PC-3 (cell line): ENCODE measurements around the gene TANK. TPM values are rescaled to one million over a fixed set of nuclear protein-coding genes. Genes with fewer than 3 reads are reported as not detected.

Experiments
- ATAC-seq: fragments of 200-7000 bp; cut with Tn5 transposase; 2 replicates; pipeline ENCODE4 v1.9.1; 2020; ENCODE audit warnings: mild to moderate bottlenecking, moderate library complexity
- BruUV-seq: library from RNA; stranded (reverse); fragments of 400-500 nt; replicated peaks from 2 replicates; lab custom pipeline; 2021; lab: Mats Ljungman, UMichigan
- CTCF ChIA-PET: fragments of 300-600 bp; sonication (Branson Sonifier 250); formaldehyde crosslinking; loops from one replicate; lab custom pipeline; 2022; ENCODE audit warnings: antibody characterized with exemption; lab: Charles Lee
- POLR2A ChIA-PET: fragments of 300-600 bp; sonication (Branson Sonifier 250); formaldehyde crosslinking; loops from one replicate; lab custom pipeline; 2022; ENCODE audit warnings: antibody characterized with exemption; ENCODE audit not compliant: unreplicated experiment; lab: Charles Lee
- DNase-seq: peaks from one replicate; pipeline ENCODE4 v3.0.0-alpha.2; 2015
- H2AFZ ChIP-seq: fragments of 300-600 bp; sonication (generic); 2 replicates; pipeline ENCODE4 v1.6.0; 2016; ENCODE audit warnings: antibody characterized with exemption, low read length
- H3F3A ChIP-seq: fragments of 300-600 bp; sonication (generic); one replicate; pipeline ENCODE4 v1.6.0; 2017; ENCODE audit warnings: antibody characterized with exemption, low read length, control low read depth, mild to moderate bottlenecking; ENCODE audit not compliant: unreplicated experiment
- H3K27ac ChIP-seq: fragments of 300-600 bp; sonication (generic); 2 replicates; pipeline ENCODE4 v1.5.1; 2016; ENCODE audit warnings: mild to moderate bottlenecking, low read length
- H3K27me3 ChIP-seq: fragments of 300-600 bp; sonication (generic); 2 replicates; pipeline ENCODE4 v1.6.1; 2016; ENCODE audit warnings: low read length, mixed read lengths
- H3K36me3 ChIP-seq: fragments of 300-600 bp; sonication (generic); 2 replicates; pipeline ENCODE4 v1.6.1; 2016; ENCODE audit warnings: low read depth, mixed run types, low read length, mixed read lengths
- H3K4me1 ChIP-seq: fragments of 300-600 bp; sonication (generic); 2 replicates; pipeline ENCODE4 v1.5.1; 2016; ENCODE audit warnings: low read length; ENCODE audit not compliant: insufficient read depth
- H3K4me2 ChIP-seq: fragments of 300-600 bp; sonication (generic); 2 replicates; pipeline ENCODE4 v1.6.0; 2016; ENCODE audit warnings: low read length
- H3K4me3 ChIP-seq: fragments of 300-600 bp; sonication (generic); 2 replicates; pipeline ENCODE4 v1.5.1; 2016; ENCODE audit warnings: mild to moderate bottlenecking, low read length, mixed read lengths
- H3K79me2 ChIP-seq: fragments of 300-600 bp; sonication (generic); 2 replicates; pipeline ENCODE4 v1.6.1; 2017; ENCODE audit warnings: low read length, mixed read lengths
- H3K9ac ChIP-seq: fragments of 300-600 bp; sonication (generic); 2 replicates; pipeline ENCODE4 v1.6.0; 2016; ENCODE audit warnings: mild to moderate bottlenecking, low read length
- H3K9me2 ChIP-seq: fragments of 300-600 bp; sonication (generic); replicated peaks from 2 replicates; pipeline ENCODE4 v1.6.1; 2016; ENCODE audit warnings: mixed run types, low read length, mixed read lengths
- H3K9me3 ChIP-seq: fragments of 300-600 bp; sonication (generic); 2 replicates; pipeline ENCODE4 v1.6.1; 2016; ENCODE audit warnings: low read length, mixed read lengths
- H4K20me1 ChIP-seq: fragments of 300-600 bp; sonication (generic); 2 replicates; pipeline ENCODE4 v1.6.1; 2016; ENCODE audit warnings: low read length, mixed read lengths
- CTCF ChIP-seq: fragments of 300-600 bp; sonication (generic); conservative IDR thresholded peaks from 2 replicates; pipeline ENCODE4 v1.5.1; 2017; ENCODE audit warnings: antibody characterized with exemption, low read depth, mild to moderate bottlenecking, low read length
- EZH2 ChIP-seq: fragments of 300-600 bp; sonication (generic); IDR thresholded peaks from one replicate; pipeline ENCODE4 v1.6.1; 2017; ENCODE audit warnings: antibody characterized with exemption, mild to moderate bottlenecking, low read length; ENCODE audit not compliant: unreplicated experiment
- EZH2phosphoT487 ChIP-seq: fragments of 300-600 bp; sonication (generic); IDR thresholded peaks from 2 replicates; pipeline ENCODE4 v1.6.1; 2018; ENCODE audit warnings: mild to moderate bottlenecking, antibody characterized with exemption, low read length, borderline replicate concordance
- intact Hi-C: fragments of 100-400 bp; cut with micrococcal nuclease; formaldehyde crosslinking; loops from 2 replicates; pipeline ENCODE4 v1.9.0; 2023
- total RNA-seq: library from RNA; depleted of rRNA; stranded (reverse); fragments of >200 nt; gene quantifications from 2 replicates; pipeline ENCODE4 v1.2.3, GENCODE V29; 2014

Gene TANK
- total RNA-seq, 1 experiment from 2014 or later: 23.7 TPM

DNA sequence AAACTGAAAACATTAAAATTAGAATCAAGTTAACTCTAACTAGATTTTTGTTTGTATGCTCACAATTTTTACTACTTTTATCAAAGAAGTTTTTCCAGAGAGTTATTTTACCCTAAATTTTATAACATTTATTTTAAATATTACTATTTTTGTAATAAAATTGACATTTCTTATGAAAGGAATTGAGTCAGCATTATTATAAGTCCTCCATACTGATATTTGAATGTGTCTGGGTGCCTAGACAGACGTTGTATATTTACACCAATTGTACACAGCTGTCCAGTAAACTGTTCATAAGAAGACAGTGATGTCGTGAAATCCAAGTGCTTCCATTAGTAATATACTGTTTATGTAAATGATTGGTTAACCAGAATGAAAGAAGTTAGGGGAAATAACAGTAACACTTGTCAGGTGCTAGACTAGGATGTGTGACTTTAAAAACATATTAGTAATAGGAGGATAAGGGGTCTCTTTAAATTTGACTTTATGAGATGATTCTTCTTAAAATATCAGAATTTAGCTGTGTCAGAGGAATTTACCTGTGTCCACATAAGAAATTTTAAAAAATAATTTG is 73.7 kb downstream of the TANK start:
- Histone ChIP-seq H3F3A (peaks cover 9% of the 10 kb centered on the region), H3K4me3 (no peak overlapping the region), H3K27me3 (no peaks in the 10 kb centered on the region), H3K9ac (no peak overlapping the region; the same call in 1 of the 2 replicates), H4K20me1 (no peaks in the 10 kb centered on the region), H3K4me2 (no peak overlapping the region), H3K9me2 (no peaks in the 10 kb centered on the region), H2AFZ (no peak overlapping the region), H3K27ac (0 out of 2 replicates have a peak overlapping the region, but pooled peaks have one; percentile 5), H3K36me3 (peaks cover 7% of the 10 kb centered on the region; the same call in 1 of the 2 replicates), H3K9me3 (no peaks in the 10 kb centered on the region), H3K4me1 (peaks cover 39% of the 10 kb centered on the region), H3K79me2 (no peaks in the 10 kb centered on the region)
- TF ChIP-seq CTCF: no peak
- no peak for TF ChIP-seq EZH2phosphoT487
- no peak for TF ChIP-seq EZH2
- ChIA-PET POLR2A (no interaction called here), CTCF (no interaction called here)
- no TSS peak for BruUV-seq
- ATAC-seq (no peak), DNase-seq (no peak)
- intact Hi-C loops: no loop called here

- TF ChIP-seq EZH2 (no peak), EZH2phosphoT487 (no peak), CTCF (no peak)
- Histone ChIP-seq H3K36me3 (peaks cover 7% of the 10 kb centered on the region; the same call in 1 of the 2 replicates), H3K79me2 (no peaks in the 10 kb centered on the region), H3K9me2 (no peaks in the 10 kb centered on the region), H4K20me1 (no peaks in the 10 kb centered on the region), H2AFZ (no peak overlapping the region), H3K27ac (peak overlapping the region; percentile 5; the same call in 1 of the 2 replicates), H3F3A (peaks cover 5% of the 10 kb centered on the region), H3K9me3 (no peaks in the 10 kb centered on the region), H3K9ac (no peak overlapping the region; the same call in 1 of the 2 replicates), H3K27me3 (no peaks in the 10 kb centered on the region), H3K4me2 (0 out of 2 replicates have a peak overlapping the region, but pooled peaks have one; percentile 4), H3K4me3 (no peak overlapping the region), H3K4me1 (peaks cover 32% of the 10 kb centered on the region)
- CTCF ChIA-PET: no interaction called here
- ATAC-seq (no peak), DNase-seq (no peak)
- BruUV-seq: no TSS peak
- intact Hi-C loops: no loop called here
- POLR2A ChIA-PET: no interaction called here
These were observed 74.4 kb downstream of the TANK start for GRCh38 chr2:161234627-161235026.
